ENCODE results near the gene TMBIM4. TPM values are rescaled to one million over a fixed set of nuclear protein-coding genes. Genes with fewer than 3 reads are reported as not detected.

The TMBIM4 gene
- total and polyA plus RNA-seq, 10 of the 15 experiments (the other 5 are each of a cell fraction or from before 2014, with no cell fraction given): 38.8 to 341 (median 82.8) TPM

DNA sequence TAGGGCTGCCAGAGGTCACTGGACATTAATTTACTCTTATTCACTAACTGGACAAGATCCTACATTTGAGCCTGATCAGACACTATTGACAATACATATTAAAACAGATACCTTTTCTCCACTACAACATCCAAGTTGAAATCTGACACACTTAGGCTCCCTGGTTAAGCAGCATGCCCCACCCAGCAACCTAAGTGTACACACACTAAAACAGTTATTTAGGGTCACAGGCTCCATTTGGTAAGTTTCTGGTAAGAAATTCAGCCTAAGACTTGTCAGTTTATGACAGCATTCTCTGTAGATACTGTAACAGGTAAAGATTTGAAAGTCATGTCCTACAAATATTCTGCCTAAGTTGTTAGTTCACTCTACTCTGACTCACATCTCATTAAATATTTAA lies 27.0 kb downstream of the TMBIM4 start (continued):
- TF ChIP-seq GATAD2B (conservative IDR thresholded peaks at IDR 0.05; ENCODE audit: low read depth) (no peak), BACH1 (IDR thresholded peaks at IDR 0.05; ENCODE audit: borderline replicate concordance) (no peak), ESRRA (IDR thresholded peaks at IDR 0.05; ENCODE audit: low read length) (no peak), TCF7 (IDR thresholded peaks at IDR 0.05; ENCODE audit: borderline replicate concordance) (no peak), EZH2 (IDR thresholded peaks at IDR 0.05; ENCODE audit: borderline replicate concordance, control insufficient read depth, low read depth, low read length) (no peak), MTA3 (IDR thresholded peaks at IDR 0.05; ENCODE audit: borderline replicate concordance, low read length) (no peak)
- TF ChIP-seq, protein P1, sequence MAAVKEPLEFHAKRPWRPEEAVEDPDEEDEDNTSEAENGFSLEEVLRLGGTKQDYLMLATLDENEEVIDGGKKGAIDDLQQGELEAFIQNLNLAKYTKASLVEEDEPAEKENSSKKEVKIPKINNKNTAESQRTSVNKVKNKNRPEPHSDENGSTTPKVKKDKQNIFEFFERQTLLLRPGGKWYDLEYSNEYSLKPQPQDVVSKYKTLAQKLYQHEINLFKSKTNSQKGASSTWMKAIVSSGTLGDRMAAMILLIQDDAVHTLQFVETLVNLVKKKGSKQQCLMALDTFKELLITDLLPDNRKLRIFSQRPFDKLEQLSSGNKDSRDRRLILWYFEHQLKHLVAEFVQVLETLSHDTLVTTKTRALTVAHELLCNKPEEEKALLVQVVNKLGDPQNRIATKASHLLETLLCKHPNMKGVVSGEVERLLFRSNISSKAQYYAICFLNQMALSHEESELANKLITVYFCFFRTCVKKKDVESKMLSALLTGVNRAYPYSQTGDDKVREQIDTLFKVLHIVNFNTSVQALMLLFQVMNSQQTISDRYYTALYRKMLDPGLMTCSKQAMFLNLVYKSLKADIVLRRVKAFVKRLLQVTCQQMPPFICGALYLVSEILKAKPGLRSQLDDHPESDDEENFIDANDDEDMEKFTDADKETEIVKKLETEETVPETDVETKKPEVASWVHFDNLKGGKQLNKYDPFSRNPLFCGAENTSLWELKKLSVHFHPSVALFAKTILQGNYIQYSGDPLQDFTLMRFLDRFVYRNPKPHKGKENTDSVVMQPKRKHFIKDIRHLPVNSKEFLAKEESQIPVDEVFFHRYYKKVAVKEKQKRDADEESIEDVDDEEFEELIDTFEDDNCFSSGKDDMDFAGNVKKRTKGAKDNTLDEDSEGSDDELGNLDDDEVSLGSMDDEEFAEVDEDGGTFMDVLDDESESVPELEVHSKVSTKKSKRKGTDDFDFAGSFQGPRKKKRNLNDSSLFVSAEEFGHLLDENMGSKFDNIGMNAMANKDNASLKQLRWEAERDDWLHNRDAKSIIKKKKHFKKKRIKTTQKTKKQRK (IDR thresholded peaks at IDR 0.05; ENCODE audit: low read depth, low read length): no peak
- TF ChIP-seq, protein P2, sequence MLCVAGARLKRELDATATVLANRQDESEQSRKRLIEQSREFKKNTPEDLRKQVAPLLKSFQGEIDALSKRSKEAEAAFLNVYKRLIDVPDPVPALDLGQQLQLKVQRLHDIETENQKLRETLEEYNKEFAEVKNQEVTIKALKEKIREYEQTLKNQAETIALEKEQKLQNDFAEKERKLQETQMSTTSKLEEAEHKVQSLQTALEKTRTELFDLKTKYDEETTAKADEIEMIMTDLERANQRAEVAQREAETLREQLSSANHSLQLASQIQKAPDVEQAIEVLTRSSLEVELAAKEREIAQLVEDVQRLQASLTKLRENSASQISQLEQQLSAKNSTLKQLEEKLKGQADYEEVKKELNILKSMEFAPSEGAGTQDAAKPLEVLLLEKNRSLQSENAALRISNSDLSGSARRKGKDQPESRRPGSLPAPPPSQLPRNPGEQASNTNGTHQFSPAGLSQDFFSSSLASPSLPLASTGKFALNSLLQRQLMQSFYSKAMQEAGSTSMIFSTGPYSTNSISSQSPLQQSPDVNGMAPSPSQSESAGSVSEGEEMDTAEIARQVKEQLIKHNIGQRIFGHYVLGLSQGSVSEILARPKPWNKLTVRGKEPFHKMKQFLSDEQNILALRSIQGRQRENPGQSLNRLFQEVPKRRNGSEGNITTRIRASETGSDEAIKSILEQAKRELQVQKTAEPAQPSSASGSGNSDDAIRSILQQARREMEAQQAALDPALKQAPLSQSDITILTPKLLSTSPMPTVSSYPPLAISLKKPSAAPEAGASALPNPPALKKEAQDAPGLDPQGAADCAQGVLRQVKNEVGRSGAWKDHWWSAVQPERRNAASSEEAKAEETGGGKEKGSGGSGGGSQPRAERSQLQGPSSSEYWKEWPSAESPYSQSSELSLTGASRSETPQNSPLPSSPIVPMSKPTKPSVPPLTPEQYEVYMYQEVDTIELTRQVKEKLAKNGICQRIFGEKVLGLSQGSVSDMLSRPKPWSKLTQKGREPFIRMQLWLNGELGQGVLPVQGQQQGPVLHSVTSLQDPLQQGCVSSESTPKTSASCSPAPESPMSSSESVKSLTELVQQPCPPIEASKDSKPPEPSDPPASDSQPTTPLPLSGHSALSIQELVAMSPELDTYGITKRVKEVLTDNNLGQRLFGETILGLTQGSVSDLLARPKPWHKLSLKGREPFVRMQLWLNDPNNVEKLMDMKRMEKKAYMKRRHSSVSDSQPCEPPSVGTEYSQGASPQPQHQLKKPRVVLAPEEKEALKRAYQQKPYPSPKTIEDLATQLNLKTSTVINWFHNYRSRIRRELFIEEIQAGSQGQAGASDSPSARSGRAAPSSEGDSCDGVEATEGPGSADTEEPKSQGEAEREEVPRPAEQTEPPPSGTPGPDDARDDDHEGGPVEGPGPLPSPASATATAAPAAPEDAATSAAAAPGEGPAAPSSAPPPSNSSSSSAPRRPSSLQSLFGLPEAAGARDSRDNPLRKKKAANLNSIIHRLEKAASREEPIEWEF (IDR thresholded peaks at IDR 0.05; ENCODE audit: insufficient replicate concordance, low read depth, low read length): no peak
- TF ChIP-seq, protein P3, sequence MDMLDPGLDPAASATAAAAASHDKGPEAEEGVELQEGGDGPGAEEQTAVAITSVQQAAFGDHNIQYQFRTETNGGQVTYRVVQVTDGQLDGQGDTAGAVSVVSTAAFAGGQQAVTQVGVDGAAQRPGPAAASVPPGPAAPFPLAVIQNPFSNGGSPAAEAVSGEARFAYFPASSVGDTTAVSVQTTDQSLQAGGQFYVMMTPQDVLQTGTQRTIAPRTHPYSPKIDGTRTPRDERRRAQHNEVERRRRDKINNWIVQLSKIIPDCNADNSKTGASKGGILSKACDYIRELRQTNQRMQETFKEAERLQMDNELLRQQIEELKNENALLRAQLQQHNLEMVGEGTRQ (IDR thresholded peaks at IDR 0.05; ENCODE audit: borderline replicate concordance, low read depth, low read length): no peak
- TF ChIP-seq, protein P4, sequence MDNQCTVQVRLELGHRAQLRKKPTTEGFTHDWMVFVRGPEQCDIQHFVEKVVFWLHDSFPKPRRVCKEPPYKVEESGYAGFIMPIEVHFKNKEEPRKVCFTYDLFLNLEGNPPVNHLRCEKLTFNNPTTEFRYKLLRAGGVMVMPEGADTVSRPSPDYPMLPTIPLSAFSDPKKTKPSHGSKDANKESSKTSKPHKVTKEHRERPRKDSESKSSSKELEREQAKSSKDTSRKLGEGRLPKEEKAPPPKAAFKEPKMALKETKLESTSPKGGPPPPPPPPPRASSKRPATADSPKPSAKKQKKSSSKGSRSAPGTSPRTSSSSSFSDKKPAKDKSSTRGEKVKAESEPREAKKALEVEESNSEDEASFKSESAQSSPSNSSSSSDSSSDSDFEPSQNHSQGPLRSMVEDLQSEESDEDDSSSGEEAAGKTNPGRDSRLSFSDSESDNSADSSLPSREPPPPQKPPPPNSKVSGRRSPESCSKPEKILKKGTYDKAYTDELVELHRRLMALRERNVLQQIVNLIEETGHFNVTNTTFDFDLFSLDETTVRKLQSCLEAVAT (IDR thresholded peaks at IDR 0.05): no peak

Measured in GM12878 (cell line).